GM18505 (cell line): Measurements from ENCODE around the gene SLTM.
"Not testable (repeated sequence)": the region's sequence is repeated elsewhere in the genome, so short reads cannot be mapped to it uniquely, and the experiment has no call there.

Experiments used
- ATAC-seq: cut with Tn5 transposase; IDR thresholded peaks from one replicate; pipeline ENCODE4 v1.9.1; 2021; ENCODE audit not compliant: unreplicated experiment
- POLR2A ChIP-seq: IDR thresholded peaks from 4 replicates; pipeline ENCODE4 v1.6.1; 2011; ENCODE audit warnings: borderline replicate concordance; ENCODE audit not compliant: insufficient read depth, insufficient read length; ENCODE audit errors: extremely low read depth

SLTM gene

DNA sequence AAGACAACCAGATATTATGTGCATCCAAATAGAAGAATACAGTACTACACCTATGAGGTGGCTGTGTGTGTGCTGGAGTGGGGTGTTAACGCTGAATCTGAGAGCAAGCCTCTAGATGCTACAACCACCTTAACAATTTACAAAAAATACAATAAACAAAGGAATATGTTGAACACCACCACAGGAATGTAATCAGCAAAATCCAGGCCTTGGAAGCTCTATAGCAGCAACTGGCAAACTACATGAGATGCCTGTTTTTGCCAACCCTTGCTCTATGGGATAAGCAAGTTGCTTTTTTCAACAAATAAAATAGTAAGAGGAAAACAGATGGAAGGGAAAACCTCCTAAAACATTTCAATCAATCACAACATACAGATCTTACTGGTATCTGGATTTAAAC is 23.9 kb downstream of the SLTM start:
- no peak for ATAC-seq
- TF ChIP-seq POLR2A = no peak

GRCh38 chr15:58908550-58909309 is 24.7 kb downstream of the SLTM start:
- ATAC-seq = no peak
- no peak for TF ChIP-seq POLR2A

DNA sequence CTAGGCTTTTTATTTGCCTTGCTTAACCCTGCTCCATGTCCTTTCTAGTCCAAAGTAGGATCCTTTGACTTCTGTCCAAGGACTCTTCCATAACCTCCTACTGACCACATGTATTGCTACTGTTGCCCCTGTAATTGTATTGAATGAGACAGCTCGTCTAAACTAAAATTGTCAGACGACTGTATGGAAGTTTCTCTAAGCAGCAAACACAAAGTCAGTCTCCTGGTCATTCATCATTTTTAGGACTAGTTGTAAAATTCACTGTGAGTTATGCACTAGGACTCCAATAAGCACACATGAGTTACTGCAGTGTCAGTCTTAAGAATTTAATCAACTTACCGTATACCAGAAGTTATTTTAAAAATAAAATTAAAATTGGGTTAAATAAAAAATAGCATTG is 32.8 kb downstream of the SLTM start:
- no peak for TF ChIP-seq POLR2A
- ATAC-seq = no peak

GRCh38 chr15:58898150-58898680 is 35.3 kb downstream of the SLTM start:
- no peak for TF ChIP-seq POLR2A
- no peak for ATAC-seq

GRCh38 chr15:58889363-58889762 is 44.1 kb downstream of the SLTM start:
- no peak for ATAC-seq
- TF ChIP-seq POLR2A = no peak

- ATAC-seq = no peak
- TF ChIP-seq POLR2A = no peak
These were observed 46.6 kb downstream of the SLTM start for GRCh38 chr15:58886921-58887320.

- ATAC-seq = not testable (repeated sequence)
These were observed 49.6 kb downstream of the SLTM start for GRCh38 chr15:58883926-58884325.

- ATAC-seq = no peak
- TF ChIP-seq POLR2A = no peak
These were observed 51.2 kb downstream of the SLTM start for GRCh38 chr15:58882243-58882642.

DNA sequence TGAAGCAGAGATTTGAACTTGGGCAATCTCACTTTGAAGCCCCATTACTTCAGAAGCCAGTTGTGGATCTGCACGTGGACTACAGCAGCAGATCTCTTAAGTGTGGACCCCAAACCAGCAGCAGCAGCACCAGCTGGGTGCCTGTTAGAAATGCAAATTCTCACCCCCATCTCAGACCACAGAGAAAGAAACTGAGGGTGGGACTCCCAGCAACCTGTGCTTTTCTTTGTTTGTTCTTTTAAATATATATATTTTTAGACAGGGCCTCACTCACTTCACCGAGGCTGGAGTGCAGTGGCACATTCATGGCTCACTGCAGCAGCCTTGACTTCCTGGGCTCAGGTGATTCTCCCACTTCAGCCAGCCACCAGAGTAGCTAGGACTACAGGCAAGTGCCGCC is 53.2 kb downstream of the SLTM start:
- TF ChIP-seq POLR2A = no peak
- no peak for ATAC-seq

DNA sequence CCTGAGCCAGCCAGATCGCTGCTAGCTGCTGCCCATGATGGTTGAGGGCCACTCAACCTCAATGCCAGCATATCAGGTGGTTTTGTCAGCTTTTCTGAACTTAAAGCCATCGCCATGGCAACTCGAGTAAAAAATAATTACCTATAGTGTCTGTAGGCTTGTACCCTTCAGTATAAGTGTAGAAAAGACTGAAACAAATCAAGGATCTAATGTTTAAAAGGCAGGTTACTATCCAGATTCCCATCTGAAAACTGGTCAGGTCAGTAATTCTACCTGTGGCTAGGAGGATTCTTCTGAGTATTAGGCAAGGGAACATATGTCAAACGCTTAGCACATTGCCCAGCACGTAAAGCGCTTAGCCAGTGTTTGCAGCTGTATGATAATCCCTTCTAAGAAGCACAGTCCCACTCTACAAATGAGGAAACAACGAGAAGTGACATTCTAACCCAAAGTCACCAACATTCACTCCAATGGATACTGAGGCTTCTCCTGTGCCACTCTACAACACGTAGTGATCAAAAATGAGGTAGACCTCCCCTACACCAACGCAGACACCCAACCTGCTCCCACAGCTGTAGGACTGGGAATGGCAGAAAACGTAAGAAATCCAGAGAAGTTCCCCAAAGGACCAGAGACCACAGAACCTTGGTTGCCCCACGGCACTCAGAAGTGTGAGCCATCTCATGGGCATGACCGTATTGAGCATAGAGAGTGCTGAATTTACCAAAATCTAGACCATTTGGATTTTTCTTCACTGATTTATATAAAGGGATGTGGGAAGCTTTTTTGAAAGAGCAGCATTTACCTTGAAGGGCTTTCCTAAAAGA is 55.3 kb downstream of the SLTM start:
- no peak for ATAC-seq
- TF ChIP-seq POLR2A = no peak

DNA sequence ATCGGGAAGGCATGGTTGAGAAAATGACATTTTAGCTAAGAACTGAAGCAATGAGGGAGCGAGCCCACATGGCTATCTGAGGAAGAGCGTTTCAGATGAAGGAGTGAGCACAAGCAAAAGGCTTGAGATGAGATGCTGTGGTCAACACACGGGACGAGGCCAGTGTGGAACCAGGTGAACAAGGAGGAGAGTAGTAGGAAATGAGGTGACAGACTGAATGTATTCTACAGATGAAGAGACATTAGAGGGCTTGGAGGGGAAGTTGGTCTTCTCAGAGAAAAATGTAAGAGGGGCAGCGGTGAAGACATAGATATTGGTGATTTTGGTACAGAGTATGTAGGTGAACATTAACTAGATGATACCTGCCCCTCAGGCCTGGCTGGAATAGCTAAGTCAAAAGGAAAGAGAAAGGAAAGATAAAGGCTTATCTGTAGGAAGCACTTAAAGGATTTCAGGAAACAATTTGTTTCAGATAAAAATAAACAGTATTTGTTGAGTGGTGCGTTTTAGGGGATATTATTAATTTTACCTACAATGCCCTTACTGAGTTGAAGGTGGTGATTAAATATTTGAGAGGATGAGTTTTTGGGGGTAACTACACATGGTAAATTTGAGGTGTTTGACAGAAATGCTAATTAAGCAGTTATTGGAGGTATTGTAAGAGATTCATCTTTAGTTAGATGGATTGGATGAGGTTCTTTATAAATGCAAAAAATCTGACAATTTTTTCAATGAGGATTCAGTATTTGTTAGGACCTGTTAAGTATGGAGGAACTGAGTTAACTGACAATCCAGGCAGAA is 57.0 kb downstream of the SLTM start:
- ATAC-seq = no peak
- no peak for TF ChIP-seq POLR2A

- TF ChIP-seq POLR2A = no peak
- no peak for ATAC-seq
These were observed 58.1 kb downstream of the SLTM start for GRCh38 chr15:58875343-58875742.

- no peak for TF ChIP-seq POLR2A
- no peak for ATAC-seq
These were observed 60.2 kb downstream of the SLTM start for GRCh38 chr15:58873267-58873666.
